ENCODE measurements around the gene LCOR. TPM values are rescaled to one million over a fixed set of nuclear protein-coding genes. Genes with fewer than 3 reads are reported as not detected.

The LCOR gene
- total RNA-seq, 1 donor from 2014 or later = 35.3 TPM

GRCh38 chr10:96829029-96829773 lies 2.9 kb upstream of the LCOR start:
- TF ChIP-seq CTCF (IDR thresholded peaks at IDR 0.05) (no peak), EZH2phosphoT487 (IDR thresholded peaks at IDR 0.05) (no peak)
- Mint-ChIP-seq H3K27me3 (ENCODE audit: insufficient read depth, low read depth) (peaks cover 7% of the 10 kb centered on the region), H3K4me3 (peak overlapping the region; percentile 8), H3K9me3 (peaks cover 3% of the 10 kb centered on the region), H3K27ac (no peak overlapping the region), H3K36me3 (no peaks in the 10 kb centered on the region), H3K4me1 (peaks cover 24% of the 10 kb centered on the region)
- DNase-seq (ENCODE audit: low spot score) = no peak
- no peak overlapping the region for H3K4me3 ChIP-seq
- H3K4me2 ChIP-seq = no peak overlapping the region
- H3K27me3 ChIP-seq = no peaks in the 10 kb centered on the region
- H3K36me3 ChIP-seq = no peaks in the 10 kb centered on the region
- peaks cover 7% of the 10 kb centered on the region for H3K79me2 ChIP-seq (ENCODE audit: low read depth)
- no peak overlapping the region for H3K9ac ChIP-seq
- H2AFZ ChIP-seq (replicated peaks) = no peak overlapping the region
- H3K27ac ChIP-seq = no peak overlapping the region
- no peaks in the 10 kb centered on the region for H3K9me3 ChIP-seq (ENCODE audit: low read depth)
- peaks cover 4% of the 10 kb centered on the region for H4K20me1 ChIP-seq (ENCODE audit: low read depth)
- H3K4me1 ChIP-seq = peaks cover 7% of the 10 kb centered on the region
- H3F3A ChIP-seq (ENCODE audit: low read depth) = peaks cover 27% of the 10 kb centered on the region

GRCh38 chr10:96830511-96831199 lies 1.4 kb upstream of the LCOR start:
- Mint-ChIP-seq H3K36me3 (peaks cover 7% of the 10 kb centered on the region), H3K27me3 (ENCODE audit: insufficient read depth, low read depth) (peaks cover 3% of the 10 kb centered on the region), H3K9me3 (peaks cover 3% of the 10 kb centered on the region), H3K4me3 (peak overlapping the region; percentile 94), H3K27ac (no peak overlapping the region), H3K4me1 (peaks cover 32% of the 10 kb centered on the region)
- Histone ChIP-seq H3K4me2 (peak overlapping the region; percentile 78), H3F3A (ENCODE audit: low read depth) (peaks cover 33% of the 10 kb centered on the region), H3K79me2 (ENCODE audit: low read depth) (peaks cover 21% of the 10 kb centered on the region), H3K9me3 (ENCODE audit: low read depth) (no peaks in the 10 kb centered on the region), H3K4me1 (peaks cover 13% of the 10 kb centered on the region), H4K20me1 (ENCODE audit: low read depth) (peaks cover 13% of the 10 kb centered on the region), H2AFZ (replicated peaks) (no peak overlapping the region), H3K27me3 (no peaks in the 10 kb centered on the region), H3K36me3 (no peaks in the 10 kb centered on the region), H3K9ac (no peak overlapping the region), H3K27ac (no peak overlapping the region), H3K4me3 (no peak overlapping the region)
- DNase-seq (ENCODE audit: low spot score) = peak; percentile 73
- TF ChIP-seq CTCF (IDR thresholded peaks at IDR 0.05) = peak; percentile 87
- no peak for TF ChIP-seq EZH2phosphoT487 (IDR thresholded peaks at IDR 0.05)
- no peak for TF ChIP-seq EZH2 (IDR thresholded peaks at IDR 0.05)

DNA sequence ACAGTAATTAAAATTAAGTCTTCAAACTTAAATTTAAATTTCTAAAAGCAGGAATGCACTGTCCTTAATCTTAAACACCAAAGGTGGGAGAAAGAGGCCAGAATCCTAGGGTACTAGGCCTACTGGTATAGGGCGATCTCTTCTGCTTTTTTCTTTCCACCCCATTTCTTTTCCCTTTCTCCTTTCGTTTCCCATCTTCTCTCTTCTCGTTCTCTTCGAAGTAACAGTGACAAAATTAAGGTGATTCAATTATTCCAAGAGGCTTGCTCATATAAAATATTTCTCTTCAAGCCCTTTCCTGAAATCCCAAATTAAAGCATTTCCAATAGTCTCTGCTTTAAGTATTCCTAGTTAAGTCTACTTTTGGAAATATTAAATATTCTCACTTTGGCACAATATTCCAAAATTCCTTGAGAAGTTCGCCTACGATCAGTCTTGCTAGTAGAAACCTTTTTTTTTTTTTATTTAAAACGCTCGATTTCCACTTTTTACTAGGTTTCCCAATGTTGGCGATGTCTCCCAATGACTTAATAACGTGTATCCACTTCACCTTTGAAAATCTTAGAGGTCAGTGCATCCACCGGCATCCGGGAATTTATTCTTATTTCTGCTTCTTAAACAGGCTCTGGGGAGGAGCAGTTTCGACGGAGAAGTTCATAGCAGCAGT lies 765 bp upstream of the LCOR start:
- DNase-seq (ENCODE audit: low spot score) = no peak
- peaks cover 34% of the 10 kb centered on the region for H3K4me1 Mint-ChIP-seq
- Histone ChIP-seq H3K9ac (no peak overlapping the region), H3K27me3 (no peaks in the 10 kb centered on the region), H3K4me1 (peaks cover 13% of the 10 kb centered on the region), H3K4me2 (peak overlapping the region; percentile 78), H3K36me3 (no peaks in the 10 kb centered on the region), H3K9me3 (ENCODE audit: low read depth) (no peaks in the 10 kb centered on the region), H3F3A (ENCODE audit: low read depth) (peaks cover 33% of the 10 kb centered on the region), H3K4me3 (peak overlapping the region; percentile 66), H4K20me1 (ENCODE audit: low read depth) (peaks cover 20% of the 10 kb centered on the region), H3K27ac (no peak overlapping the region), H3K79me2 (ENCODE audit: low read depth) (peaks cover 28% of the 10 kb centered on the region), H2AFZ (replicated peaks) (peak overlapping the region; percentile 40)
- peaks cover 3% of the 10 kb centered on the region for H3K9me3 Mint-ChIP-seq
- TF ChIP-seq EZH2phosphoT487 (IDR thresholded peaks at IDR 0.05) (no peak), EZH2 (IDR thresholded peaks at IDR 0.05) (no peak), CTCF (IDR thresholded peaks at IDR 0.05) (peak; percentile 9)
- H3K36me3 Mint-ChIP-seq = peaks cover 13% of the 10 kb centered on the region
- H3K27me3 Mint-ChIP-seq (ENCODE audit: insufficient read depth, low read depth) = peaks cover 3% of the 10 kb centered on the region
- H3K27ac Mint-ChIP-seq = peak overlapping the region; percentile 97
- H3K4me3 Mint-ChIP-seq = peak overlapping the region; percentile 94

Data from neural progenitor cell (in vitro differentiated cells).